Measurements from ENCODE around the gene NPAS3.

DNA sequence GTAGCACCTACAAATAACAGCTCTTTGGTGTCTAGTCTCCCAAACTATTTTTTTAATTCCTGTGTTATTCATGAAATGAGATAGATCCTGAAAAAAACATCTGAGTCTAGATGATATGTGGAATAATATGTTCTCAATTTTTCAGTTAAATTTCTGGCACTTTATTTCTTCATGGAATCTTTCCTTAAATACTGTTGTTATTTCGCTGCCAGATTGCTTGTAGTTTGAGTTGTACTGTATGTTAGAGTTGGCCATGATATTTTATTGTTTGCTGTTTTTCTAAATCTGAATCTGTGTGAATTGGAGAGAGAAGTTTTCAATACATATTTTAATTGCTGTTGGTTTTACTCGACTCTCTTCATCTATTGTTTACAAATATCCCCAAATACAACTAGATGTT lies 511.7 kb downstream of the NPAS3 start:
- no peak for TF ChIP-seq REST (IDR thresholded peaks at IDR 0.05; ENCODE audit: insufficient read depth in 1 of 2, low read depth in 2 of 2, low read length in 2 of 2)
- TF ChIP-seq POLR2AphosphoS5 (IDR thresholded peaks at IDR 0.05; ENCODE audit: low read depth, low read length), result no peak
- TF ChIP-seq TAF1 (IDR thresholded peaks at IDR 0.05; ENCODE audit: borderline replicate concordance, insufficient read depth, low read length), result no peak

All from PFSK-1 (cell line).